ENCODE data around the gene FOXN1. TPM values are rescaled to one million over a fixed set of nuclear protein-coding genes. Genes with fewer than 3 reads are reported as not detected.

FOXN1 gene
- total and polyA plus RNA-seq, 4 donors = not detected

DNA sequence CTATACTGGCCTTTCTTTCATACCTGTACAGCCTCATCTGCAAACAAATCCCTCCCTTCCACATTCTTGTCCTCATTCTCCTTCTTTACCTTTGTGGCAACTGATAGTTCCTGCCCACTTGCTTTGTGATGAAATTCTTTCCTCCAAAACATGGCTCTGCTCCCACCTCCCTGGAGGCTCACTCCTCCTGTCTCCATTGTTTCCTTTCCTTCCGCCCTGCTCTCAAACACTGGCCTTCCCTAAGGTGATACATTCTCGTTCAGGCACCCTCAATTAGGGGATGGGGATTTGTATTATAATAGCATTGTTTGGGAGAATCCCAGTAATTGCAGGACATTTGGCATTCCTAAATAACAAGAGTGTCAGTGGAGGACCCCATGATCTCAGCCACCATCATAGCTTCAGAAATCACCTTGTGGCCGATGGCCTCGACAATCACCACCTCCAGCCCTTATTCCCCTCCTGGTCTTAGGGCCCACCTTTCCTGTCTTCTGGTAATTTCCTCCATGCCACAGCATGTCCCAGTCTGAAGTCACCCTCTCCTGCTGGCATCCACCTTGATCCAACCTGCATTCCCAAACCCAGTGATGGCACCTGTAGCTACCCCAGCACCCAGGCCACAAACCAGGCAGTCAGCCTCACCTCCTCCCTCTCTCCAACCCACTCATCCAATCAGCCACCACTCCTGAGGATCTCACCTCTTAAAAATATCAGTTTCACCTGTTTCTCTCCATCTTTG is 38.4 kb downstream of the FOXN1 start:
- Histone ChIP-seq H3K4me1 (ENCODE audit: control insufficient read depth, insufficient read depth, low read length) (peaks cover 12% of the 10 kb centered on the region), H3K36me3 (ENCODE audit: control insufficient read depth, insufficient read depth, low read length) (peaks cover 27% of the 10 kb centered on the region), H3K9me3 (ENCODE audit: control insufficient read depth, insufficient read depth, low read length) (no peaks in the 10 kb centered on the region), H3K27me3 (ENCODE audit: control insufficient read depth, insufficient read depth, low read length) (no peaks in the 10 kb centered on the region), H3K27ac (ENCODE audit: low read depth, low read length) (no peak overlapping the region), H3K4me3 (ENCODE audit: low read depth, low read length) (no peak overlapping the region)
- 88% methylated on average over 2 of the region's 4 CpGs for WGBS (ENCODE audit: insufficient coverage)
- DNase-seq (ENCODE audit: low read depth in 4 of 6, low spot score in 6 of 6) = no peak

DNA sequence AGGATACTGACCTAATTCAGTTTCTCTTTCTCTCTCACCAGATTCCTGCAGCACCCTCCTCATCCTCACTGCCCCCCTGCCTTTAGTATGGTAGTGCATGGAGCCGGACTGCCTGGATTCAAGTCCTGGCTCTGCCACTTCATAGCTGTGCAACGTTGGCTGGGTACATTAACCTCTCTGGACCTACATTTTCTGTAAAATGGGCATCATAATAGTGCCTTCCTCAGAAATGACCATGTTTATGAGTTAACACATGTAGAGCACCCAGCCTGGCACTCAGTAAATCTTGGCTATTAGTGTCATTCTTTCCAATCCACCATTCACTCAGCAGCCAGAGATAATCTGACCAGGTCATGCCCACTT is 39.0 kb downstream of the FOXN1 start:
- 95% methylated on average over 2 of the region's 2 CpGs for WGBS (ENCODE audit: insufficient coverage)
- no peak overlapping the region for H3K27ac ChIP-seq (ENCODE audit: low read depth, low read length)
- peaks cover 17% of the 10 kb centered on the region for H3K4me1 ChIP-seq (ENCODE audit: control insufficient read depth, insufficient read depth, low read length)
- DNase-seq (ENCODE audit: low read depth in 4 of 6, low spot score in 6 of 6) = no peak
- H3K4me3 ChIP-seq (ENCODE audit: low read depth, low read length) = no peak overlapping the region
- peaks cover 31% of the 10 kb centered on the region for H3K36me3 ChIP-seq (ENCODE audit: control insufficient read depth, insufficient read depth, low read length)
- no peaks in the 10 kb centered on the region for H3K9me3 ChIP-seq (ENCODE audit: control insufficient read depth, insufficient read depth, low read length)
- no peaks in the 10 kb centered on the region for H3K27me3 ChIP-seq (ENCODE audit: control insufficient read depth, insufficient read depth, low read length)

DNA sequence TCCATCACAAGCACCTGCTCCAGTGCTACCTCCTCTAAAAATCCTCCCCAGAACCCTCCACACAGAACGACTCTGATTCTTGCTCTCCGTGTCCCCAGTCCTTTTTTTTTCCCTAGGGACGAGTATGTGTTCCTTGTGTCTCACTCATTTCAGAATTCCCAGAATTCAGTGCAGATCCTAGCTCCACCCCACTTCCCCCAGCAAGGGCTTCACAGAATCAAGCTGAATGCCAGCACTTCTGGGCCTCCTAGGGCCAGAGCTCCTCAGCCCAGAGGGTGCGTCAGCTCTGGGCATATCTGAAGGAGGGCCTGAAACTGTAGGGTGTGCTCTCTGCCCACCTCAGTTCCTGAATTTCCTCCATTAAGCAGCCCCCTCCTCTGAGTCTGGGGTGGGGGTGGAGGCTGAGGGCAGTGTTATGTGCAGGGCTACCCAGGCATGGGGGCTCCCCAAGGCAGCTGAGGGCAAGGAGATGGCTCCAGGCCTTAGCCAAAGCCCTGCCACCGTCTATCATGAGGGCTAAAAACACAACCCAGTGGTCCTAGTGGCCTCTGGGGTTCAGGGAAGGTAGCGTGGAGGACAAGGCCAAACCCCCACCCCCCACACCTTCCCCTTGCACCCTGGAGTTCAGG is 39.8 kb downstream of the FOXN1 start:
- DNase-seq (ENCODE audit: low read depth in 4 of 6, low spot score in 6 of 6) = no peak
- Histone ChIP-seq H3K27me3 (ENCODE audit: control insufficient read depth, insufficient read depth, low read length) (no peaks in the 10 kb centered on the region), H3K27ac (ENCODE audit: low read depth, low read length) (no peak overlapping the region), H3K36me3 (ENCODE audit: control insufficient read depth, insufficient read depth, low read length) (peaks cover 31% of the 10 kb centered on the region), H3K4me3 (ENCODE audit: low read depth, low read length) (no peak overlapping the region), H3K4me1 (ENCODE audit: control insufficient read depth, insufficient read depth, low read length) (peaks cover 24% of the 10 kb centered on the region), H3K9me3 (ENCODE audit: control insufficient read depth, insufficient read depth, low read length) (no peaks in the 10 kb centered on the region)
- WGBS (ENCODE audit: insufficient coverage) = 62% methylated on average over 4 of the region's 6 CpGs

DNA sequence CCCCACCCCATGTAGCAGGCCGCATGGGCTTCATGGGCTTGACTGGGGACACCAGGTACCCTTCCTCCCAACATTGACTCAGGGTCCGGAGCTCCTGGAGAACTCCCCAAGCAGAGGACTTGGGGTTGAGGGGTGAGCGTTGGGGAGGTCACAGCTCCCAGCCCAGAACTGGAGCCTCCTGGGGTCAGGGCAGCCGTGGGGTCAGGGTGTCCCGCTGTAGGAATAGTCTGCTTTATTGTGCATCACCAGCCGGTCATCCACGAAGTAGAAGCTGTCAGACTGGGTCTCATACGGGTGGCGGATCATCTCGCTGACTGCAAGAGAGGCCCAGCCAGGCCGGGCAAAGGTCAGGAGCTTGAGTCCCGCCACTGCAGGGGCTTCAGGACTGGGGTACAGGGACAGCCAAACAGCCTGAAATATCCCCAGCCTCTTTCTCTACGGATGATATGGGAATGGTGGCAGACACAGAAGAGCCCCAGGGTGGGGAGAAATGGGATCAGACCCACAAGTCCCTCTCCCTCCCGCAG is 41.0 kb downstream of the FOXN1 start:
- H3K27ac ChIP-seq (ENCODE audit: low read depth, low read length) = no peak overlapping the region
- H3K36me3 ChIP-seq (ENCODE audit: control insufficient read depth, insufficient read depth, low read length) = peaks cover 31% of the 10 kb centered on the region
- H3K4me3 ChIP-seq (ENCODE audit: low read depth, low read length) = no peak overlapping the region
- H3K4me1 ChIP-seq (ENCODE audit: control insufficient read depth, insufficient read depth, low read length) = peaks cover 35% of the 10 kb centered on the region
- no peaks in the 10 kb centered on the region for H3K9me3 ChIP-seq (ENCODE audit: control insufficient read depth, insufficient read depth, low read length)
- no peak for DNase-seq (ENCODE audit: low read depth in 4 of 6, low spot score in 6 of 6)
- no peaks in the 10 kb centered on the region for H3K27me3 ChIP-seq (ENCODE audit: control insufficient read depth, insufficient read depth, low read length)
- WGBS (ENCODE audit: insufficient coverage) = 86% methylated on average over 10 of the region's 14 CpGs

DNA sequence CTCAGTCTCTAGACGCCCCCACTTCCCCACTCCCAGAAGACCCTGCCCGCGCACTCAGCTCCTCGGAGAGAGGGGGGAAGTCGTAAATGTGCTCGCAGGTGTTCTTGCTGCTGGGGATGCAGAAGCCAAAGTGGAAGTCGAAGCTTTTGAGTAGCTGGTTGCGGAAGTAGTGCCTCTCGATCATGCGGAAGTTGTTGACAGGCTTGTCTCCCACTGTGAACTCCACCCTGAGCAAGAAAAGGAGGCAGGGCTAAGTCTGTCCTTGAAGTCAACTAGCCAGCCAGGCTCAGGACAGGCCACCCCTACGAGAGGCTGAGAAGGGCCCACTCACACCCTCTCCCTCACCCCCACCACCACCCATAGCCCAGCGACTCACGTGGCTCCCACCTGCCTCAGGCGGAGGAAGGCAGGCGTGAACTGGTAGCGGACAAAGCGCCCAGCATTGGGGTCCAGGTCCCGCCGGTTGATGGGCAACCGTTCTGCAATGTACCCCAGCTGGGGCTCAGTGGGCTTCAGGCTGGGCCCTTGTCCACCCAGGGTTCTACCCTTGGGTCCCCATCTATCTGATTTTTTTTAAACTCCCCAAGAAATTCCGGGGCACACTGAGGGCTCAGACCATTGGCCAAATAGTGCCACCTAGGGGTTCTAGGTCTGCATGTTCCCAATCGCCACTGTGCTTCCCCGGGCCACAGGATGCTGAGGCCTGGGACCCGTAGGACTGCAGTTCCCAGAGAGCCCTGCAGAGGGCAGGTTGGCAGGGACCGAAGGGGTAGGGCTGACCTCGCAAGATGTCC is 41.7 kb downstream of the FOXN1 start:
- DNase-seq (ENCODE audit: low read depth in 4 of 6, low spot score in 6 of 6) = peak in 2 of 6 donors; percentile 70 to 73
- no peak overlapping the region for H3K27ac ChIP-seq (ENCODE audit: low read depth, low read length)
- no peaks in the 10 kb centered on the region for H3K27me3 ChIP-seq (ENCODE audit: control insufficient read depth, insufficient read depth, low read length)
- no peak overlapping the region for H3K4me3 ChIP-seq (ENCODE audit: low read depth, low read length)
- WGBS (ENCODE audit: insufficient coverage) = 59% methylated on average over 23 of the region's 26 CpGs
- H3K9me3 ChIP-seq (ENCODE audit: control insufficient read depth, insufficient read depth, low read length) = no peaks in the 10 kb centered on the region
- peaks cover 37% of the 10 kb centered on the region for H3K4me1 ChIP-seq (ENCODE audit: control insufficient read depth, insufficient read depth, low read length)
- peaks cover 31% of the 10 kb centered on the region for H3K36me3 ChIP-seq (ENCODE audit: control insufficient read depth, insufficient read depth, low read length)

DNA sequence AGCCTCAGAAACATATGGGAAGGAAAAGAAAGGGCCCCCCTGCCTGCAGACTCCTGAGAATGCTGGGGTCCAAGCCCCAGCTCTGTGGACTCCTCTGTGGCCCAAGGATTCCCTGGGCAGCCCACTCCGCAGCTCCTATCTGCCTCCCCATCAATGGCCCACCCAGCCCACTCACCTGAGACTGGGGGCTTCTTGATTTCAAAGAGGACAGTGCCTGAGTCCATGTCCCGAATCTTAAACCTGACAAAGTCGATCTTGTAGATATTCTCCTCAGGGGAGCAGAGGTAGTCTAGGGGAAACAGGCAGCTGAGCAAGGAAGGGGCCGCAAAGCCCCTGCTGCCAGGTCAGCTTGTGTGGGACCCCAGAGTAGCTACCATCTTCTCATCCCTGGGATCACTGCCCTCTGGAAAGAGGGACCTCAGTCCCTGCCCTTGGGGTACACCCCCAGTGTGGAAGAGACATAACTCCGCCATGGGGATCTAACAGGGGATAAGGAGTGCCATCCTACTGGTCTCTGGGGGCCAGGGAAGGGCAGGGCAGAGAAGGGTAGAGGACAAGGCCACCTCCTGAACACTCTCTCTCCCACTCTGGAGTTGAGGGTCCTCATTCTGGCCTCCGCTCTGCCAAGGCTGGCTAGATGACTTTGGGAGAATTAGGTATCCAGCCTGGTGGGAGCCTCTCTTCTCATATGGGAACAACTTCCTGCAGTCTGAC is 42.4 kb downstream of the FOXN1 start:
- Histone ChIP-seq H3K27me3 (ENCODE audit: control insufficient read depth, insufficient read depth, low read length) (no peaks in the 10 kb centered on the region), H3K27ac (ENCODE audit: low read depth, low read length) (no peak overlapping the region), H3K4me1 (ENCODE audit: control insufficient read depth, insufficient read depth, low read length) (peaks cover 39% of the 10 kb centered on the region), H3K36me3 (ENCODE audit: control insufficient read depth, insufficient read depth, low read length) (peaks cover 36% of the 10 kb centered on the region), H3K4me3 (ENCODE audit: low read depth, low read length) (no peak overlapping the region), H3K9me3 (ENCODE audit: control insufficient read depth, insufficient read depth, low read length) (no peaks in the 10 kb centered on the region)
- 77% methylated on average over 5 of the region's 6 CpGs for WGBS (ENCODE audit: insufficient coverage)
- no peak for DNase-seq (ENCODE audit: low read depth in 4 of 6, low spot score in 6 of 6)

DNA sequence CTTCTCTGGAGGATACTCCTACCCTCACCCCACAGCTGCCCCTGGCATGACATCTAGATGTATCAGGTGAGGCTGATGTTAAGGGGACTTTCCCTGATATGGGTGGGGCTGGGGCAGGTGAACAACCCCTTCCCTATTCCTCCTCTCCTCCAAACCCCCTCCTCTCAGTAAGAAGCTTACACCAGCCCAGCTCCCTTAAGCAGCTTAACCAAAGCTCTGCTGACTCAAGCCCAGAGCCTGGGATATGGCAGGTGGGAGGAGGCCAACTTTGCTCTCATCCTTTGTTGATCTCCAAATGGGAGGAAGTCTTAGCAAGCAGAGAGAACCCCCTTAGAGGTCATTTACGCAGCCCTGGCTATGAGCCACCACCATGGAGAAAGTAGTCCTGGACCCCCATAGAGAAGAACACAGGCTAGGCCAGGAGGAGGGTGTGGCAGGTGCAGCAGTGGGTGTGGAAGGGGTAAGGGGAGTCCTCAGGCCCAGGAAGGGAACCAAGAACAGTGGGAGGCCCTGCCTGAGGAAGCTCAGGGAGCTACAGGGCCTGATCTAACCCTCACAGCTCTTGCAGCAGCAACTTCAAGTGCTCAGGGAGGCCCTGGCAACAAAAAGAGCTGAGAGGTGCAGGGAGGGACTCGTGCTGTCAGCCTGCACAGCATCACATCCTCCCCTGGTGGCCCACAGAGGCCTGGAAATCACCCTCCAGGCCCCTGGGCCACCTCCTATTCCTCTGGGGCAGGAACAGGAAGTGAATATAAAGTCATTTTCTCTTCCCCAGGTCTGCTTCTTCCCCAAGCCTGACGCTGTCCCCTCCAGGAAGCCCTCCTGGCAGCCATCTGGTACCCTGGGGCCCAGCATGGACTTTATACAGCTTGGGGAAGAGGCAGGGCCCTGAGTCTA is 43.3 kb downstream of the FOXN1 start:
- DNase-seq (ENCODE audit: low read depth in 4 of 6, low spot score in 6 of 6) = no peak
- WGBS (ENCODE audit: insufficient coverage) = 80% methylated on average over 1 of the region's 3 CpGs
- H3K9me3 ChIP-seq (ENCODE audit: control insufficient read depth, insufficient read depth, low read length) = no peaks in the 10 kb centered on the region
- peaks cover 45% of the 10 kb centered on the region for H3K36me3 ChIP-seq (ENCODE audit: control insufficient read depth, insufficient read depth, low read length)
- H3K27ac ChIP-seq (ENCODE audit: low read depth, low read length) = no peak overlapping the region
- H3K4me1 ChIP-seq (ENCODE audit: control insufficient read depth, insufficient read depth, low read length) = peaks cover 39% of the 10 kb centered on the region
- H3K27me3 ChIP-seq (ENCODE audit: control insufficient read depth, insufficient read depth, low read length) = no peaks in the 10 kb centered on the region
- no peak overlapping the region for H3K4me3 ChIP-seq (ENCODE audit: low read depth, low read length)

DNA sequence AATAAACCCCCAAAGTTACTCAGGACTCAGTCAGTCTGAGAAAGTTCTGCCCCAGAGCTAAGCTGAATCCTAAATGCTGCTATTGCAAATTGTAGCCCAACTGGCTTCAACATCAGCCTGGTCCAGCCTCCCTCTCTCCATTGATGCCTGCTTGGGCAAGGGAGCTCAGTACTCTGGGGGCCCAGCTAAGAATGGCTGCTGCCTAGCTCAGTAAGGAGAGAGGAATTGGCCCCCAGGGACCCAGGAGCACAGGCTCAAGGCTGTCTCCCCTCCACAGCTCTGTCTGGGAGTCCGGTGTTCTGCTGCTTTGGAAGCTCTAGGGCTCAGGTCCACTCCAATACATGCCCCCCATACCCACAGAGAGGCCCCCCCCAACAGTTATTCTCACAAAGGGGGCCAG is 44.7 kb downstream of the FOXN1 start:
- H3K9me3 ChIP-seq (ENCODE audit: control insufficient read depth, insufficient read depth, low read length) = no peaks in the 10 kb centered on the region
- no peak overlapping the region for H3K4me3 ChIP-seq (ENCODE audit: low read depth, low read length)
- H3K36me3 ChIP-seq (ENCODE audit: control insufficient read depth, insufficient read depth, low read length) = peaks cover 56% of the 10 kb centered on the region
- peaks cover 39% of the 10 kb centered on the region for H3K4me1 ChIP-seq (ENCODE audit: control insufficient read depth, insufficient read depth, low read length)
- H3K27ac ChIP-seq (ENCODE audit: low read depth, low read length) = no peak overlapping the region
- no peaks in the 10 kb centered on the region for H3K27me3 ChIP-seq (ENCODE audit: control insufficient read depth, insufficient read depth, low read length)
- no peak for DNase-seq (ENCODE audit: low read depth in 4 of 6, low spot score in 6 of 6)
- WGBS (ENCODE audit: insufficient coverage) = no CpG with 5 or more reads among the region's 1 CpG
